Measurements from ENCODE around the gene CNKSR1. TPM values are rescaled to one million over a fixed set of nuclear protein-coding genes. Genes with fewer than 3 reads are reported as not detected.

Gene CNKSR1
- total RNA-seq, 6 experiments from 2014 or later = 0.19 to 0.57 (median 0.33) TPM

DNA sequence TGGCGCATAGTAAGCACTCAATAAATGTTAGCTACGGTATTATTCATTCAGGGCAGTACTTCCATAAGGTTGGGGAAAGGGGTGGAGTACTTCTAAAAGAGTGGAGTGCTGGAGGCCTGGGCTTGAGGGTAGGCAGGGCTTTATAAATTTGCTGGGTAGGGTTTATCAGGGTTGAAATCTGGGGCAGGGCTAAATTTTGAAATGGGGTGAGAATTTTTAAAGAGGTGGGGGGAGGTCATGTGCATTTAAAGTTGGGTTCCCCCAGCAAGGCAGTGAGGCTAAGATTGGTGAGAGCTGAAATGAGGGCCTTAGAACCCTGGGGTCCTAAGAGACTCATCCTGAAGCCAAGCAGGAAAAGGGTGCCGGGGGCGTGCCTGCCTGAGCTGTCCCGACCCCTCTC is 23.1 kb downstream of the CNKSR1 start:
- DNase-seq = no peak
- Mint-ChIP-seq H3K4me1 (ENCODE audit: low read depth) (peaks cover 15% of the 10 kb centered on the region), H3K4me3 (no peak overlapping the region), H3K27me3 (ENCODE audit: insufficient read depth) (peaks cover 36% of the 10 kb centered on the region), H3K36me3 (ENCODE audit: low read depth) (no peaks in the 10 kb centered on the region), H3K9me3 (no peaks in the 10 kb centered on the region), H3K27ac (no peak overlapping the region)
- TF ChIP-seq, protein P1, sequence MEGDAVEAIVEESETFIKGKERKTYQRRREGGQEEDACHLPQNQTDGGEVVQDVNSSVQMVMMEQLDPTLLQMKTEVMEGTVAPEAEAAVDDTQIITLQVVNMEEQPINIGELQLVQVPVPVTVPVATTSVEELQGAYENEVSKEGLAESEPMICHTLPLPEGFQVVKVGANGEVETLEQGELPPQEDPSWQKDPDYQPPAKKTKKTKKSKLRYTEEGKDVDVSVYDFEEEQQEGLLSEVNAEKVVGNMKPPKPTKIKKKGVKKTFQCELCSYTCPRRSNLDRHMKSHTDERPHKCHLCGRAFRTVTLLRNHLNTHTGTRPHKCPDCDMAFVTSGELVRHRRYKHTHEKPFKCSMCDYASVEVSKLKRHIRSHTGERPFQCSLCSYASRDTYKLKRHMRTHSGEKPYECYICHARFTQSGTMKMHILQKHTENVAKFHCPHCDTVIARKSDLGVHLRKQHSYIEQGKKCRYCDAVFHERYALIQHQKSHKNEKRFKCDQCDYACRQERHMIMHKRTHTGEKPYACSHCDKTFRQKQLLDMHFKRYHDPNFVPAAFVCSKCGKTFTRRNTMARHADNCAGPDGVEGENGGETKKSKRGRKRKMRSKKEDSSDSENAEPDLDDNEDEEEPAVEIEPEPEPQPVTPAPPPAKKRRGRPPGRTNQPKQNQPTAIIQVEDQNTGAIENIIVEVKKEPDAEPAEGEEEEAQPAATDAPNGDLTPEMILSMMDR (IDR thresholded peaks at IDR 0.05) = no peak

DNA sequence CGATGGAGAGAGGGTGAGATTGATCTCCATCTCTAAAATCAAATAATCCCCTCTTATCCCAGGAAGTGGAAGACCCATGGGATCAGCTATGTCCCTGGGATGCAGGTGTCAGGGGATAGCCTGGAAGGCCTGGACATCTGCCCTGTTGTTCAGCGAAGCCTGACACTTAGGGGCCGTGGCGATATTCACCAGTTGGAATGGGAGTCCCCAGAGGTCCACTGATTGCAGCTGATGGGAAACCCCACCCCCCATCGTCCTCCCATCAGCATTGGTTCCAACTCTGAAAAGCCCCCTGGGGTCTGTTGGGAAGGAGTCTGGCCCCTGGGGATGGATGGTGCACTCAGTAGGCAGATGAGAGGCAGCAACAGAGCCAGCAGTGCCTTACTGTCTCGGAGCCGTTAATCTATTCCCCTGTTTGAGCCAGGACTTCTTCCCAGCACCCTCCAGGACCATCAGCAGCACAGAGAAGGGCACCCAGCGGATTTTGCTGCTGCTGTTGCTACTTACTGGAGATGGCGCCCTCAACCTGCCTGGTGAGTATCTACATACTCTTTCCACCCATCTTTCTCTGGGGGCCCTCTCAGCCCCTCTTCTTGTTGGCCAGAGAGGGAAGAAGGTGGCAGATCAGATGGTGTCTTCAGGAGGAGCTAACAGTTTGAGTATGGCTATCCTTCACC is 26.5 kb downstream of the CNKSR1 start:
- no peaks in the 10 kb centered on the region for H3K9me3 Mint-ChIP-seq

DNA sequence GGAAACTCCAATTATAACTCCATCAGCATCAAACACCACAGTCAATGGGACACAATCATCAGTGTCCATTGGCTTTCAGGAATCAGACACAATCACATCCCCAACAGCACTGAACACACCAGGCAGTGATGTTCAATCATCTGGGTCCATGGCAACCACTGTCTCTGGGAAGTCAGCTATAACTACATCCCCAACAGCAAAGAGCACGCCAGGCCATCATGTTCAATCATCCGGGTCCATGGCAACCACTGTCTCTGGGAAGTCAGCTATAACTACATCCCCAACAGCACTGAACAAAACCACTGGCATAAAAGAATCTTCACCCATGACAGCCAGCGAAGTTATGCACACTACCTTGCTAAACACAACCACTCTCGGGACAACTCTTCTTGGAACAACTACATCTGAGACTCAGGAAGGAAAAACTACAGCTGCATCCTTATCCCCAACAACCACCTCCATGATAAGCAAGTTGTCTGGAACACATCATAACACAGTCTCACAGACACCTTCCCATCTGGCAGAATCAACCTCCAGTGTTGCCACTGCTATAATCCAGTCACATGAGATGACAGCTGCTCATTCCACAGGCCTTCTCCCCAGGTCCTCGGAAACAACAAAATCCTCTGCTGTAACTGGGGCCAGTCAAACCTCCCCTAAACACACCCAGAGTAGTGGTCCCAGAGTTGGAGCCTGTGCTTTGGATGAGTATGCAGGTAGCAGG is 33.0 kb downstream of the CNKSR1 start:
- H3K9me3 Mint-ChIP-seq = no peaks in the 10 kb centered on the region
- TF ChIP-seq, protein P1 (IDR thresholded peaks at IDR 0.05) = no peak
- H3K27ac Mint-ChIP-seq = no peak overlapping the region
- no peak overlapping the region for H3K4me3 Mint-ChIP-seq
- no peaks in the 10 kb centered on the region for H3K36me3 Mint-ChIP-seq (ENCODE audit: low read depth)
- H3K27me3 Mint-ChIP-seq (ENCODE audit: insufficient read depth) = peaks cover 21% of the 10 kb centered on the region
- DNase-seq = no peak
- H3K4me1 Mint-ChIP-seq (ENCODE audit: low read depth) = no peaks in the 10 kb centered on the region

More for the DNA sequence above, 26.5 kb downstream of the CNKSR1 start:
- no peaks in the 10 kb centered on the region for H3K36me3 Mint-ChIP-seq (ENCODE audit: low read depth)
- peaks cover 36% of the 10 kb centered on the region for H3K27me3 Mint-ChIP-seq (ENCODE audit: insufficient read depth)
- H3K4me3 Mint-ChIP-seq = no peak overlapping the region
- TF ChIP-seq, protein P1 (IDR thresholded peaks at IDR 0.05) = no peak
- no peak for DNase-seq
- H3K27ac Mint-ChIP-seq = no peak overlapping the region
- H3K4me1 Mint-ChIP-seq (ENCODE audit: low read depth) = peaks cover 15% of the 10 kb centered on the region

DNA sequence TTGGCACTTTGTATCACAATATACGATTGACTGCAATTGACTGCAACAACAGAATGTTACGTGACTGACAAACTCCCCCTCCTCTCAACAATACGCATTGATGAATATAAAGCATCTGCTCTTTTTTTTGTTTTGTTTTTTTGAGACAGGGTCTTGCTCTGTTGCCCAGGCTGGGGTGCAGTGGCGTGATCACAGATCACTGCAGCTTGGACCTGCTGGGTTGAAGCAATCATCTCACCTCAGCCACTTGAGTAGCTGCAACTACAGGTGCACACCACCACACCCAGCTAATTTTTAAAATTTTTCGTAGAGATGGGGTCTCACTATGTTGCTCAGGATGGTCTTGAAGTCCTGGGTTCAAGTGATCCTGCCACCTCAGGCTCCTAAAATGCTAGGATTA is 35.4 kb downstream of the CNKSR1 start:
- Mint-ChIP-seq H3K27me3 (ENCODE audit: insufficient read depth) (peaks cover 26% of the 10 kb centered on the region), H3K27ac (no peak overlapping the region), H3K9me3 (no peaks in the 10 kb centered on the region), H3K36me3 (ENCODE audit: low read depth) (no peaks in the 10 kb centered on the region), H3K4me3 (no peak overlapping the region), H3K4me1 (ENCODE audit: low read depth) (no peaks in the 10 kb centered on the region)
- no peak for DNase-seq
- TF ChIP-seq, protein P1 (IDR thresholded peaks at IDR 0.05) = no peak

DNA sequence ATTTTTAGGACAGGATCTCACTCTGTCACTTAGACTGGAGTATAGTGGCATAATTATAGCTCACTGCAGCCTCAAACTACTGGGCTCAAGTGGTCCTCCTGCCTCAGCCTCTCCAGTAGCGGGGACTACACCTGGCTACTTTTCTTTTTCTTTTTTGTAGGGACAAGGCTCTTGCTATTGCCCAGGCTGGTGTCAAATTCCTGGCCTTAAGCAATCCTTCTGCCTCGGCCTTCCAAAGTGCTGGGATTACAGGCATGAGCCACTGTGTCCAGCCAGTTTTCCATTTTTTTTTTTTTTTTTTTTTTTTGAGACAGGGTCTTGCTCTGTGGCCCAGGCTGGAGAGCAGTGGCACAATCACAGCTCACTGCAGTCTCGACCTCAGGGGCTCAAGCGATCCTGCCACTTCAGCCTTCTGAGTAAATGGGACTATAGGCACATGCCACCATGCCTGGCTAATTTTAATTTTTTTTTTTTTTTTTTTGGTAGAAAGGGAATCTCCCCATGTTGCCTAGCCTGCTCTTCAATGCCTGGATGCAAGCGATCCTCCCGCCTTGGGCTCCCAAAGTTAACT is 36.1 kb downstream of the CNKSR1 start:
- Mint-ChIP-seq H3K27ac (no peak overlapping the region), H3K4me1 (ENCODE audit: low read depth) (no peaks in the 10 kb centered on the region), H3K9me3 (no peaks in the 10 kb centered on the region), H3K36me3 (ENCODE audit: low read depth) (no peaks in the 10 kb centered on the region), H3K4me3 (no peak overlapping the region), H3K27me3 (ENCODE audit: insufficient read depth) (peaks cover 23% of the 10 kb centered on the region)
- TF ChIP-seq, protein P1 (IDR thresholded peaks at IDR 0.05) = no peak
- DNase-seq = no peak
